Endodermal cell (in vitro differentiated cells): ENCODE measurements around the gene CEP68. TPM values are rescaled to one million over a fixed set of nuclear protein-coding genes. Genes with fewer than 3 reads are reported as not detected.
A peak's percentile ranks its signal among the peaks of the same experiment; 100 is the strongest.

Experiments
- DNase-seq: peaks from one replicate; pipeline ENCODE4 v3.0.0-alpha.2; 2017
- H3K27ac ChIP-seq: 2 replicates; pipeline ENCODE4 v1.5.1; 2013; ENCODE audit warnings: mild to moderate bottlenecking, low read depth, low read length, moderate library complexity
- H3K27me3 ChIP-seq: 2 replicates; pipeline ENCODE4 v1.6.1; 2013; ENCODE audit warnings: mild to moderate bottlenecking, low read length, moderate library complexity; ENCODE audit not compliant: insufficient read depth, control insufficient read depth, poor library complexity, severe bottlenecking
- H3K36me3 ChIP-seq: 2 replicates; pipeline ENCODE4 v1.7.0; 2013; ENCODE audit warnings: mild to moderate bottlenecking, low read length, moderate library complexity; ENCODE audit not compliant: control insufficient read depth, insufficient read depth
- H3K4me1 ChIP-seq: one replicate; pipeline ENCODE4 v1.7.0; 2013; ENCODE audit warnings: low read length; ENCODE audit not compliant: control insufficient read depth, insufficient read depth
- H3K4me3 ChIP-seq: 2 replicates; pipeline ENCODE4 v1.5.1; 2013; ENCODE audit warnings: mild to moderate bottlenecking, low read length, moderate library complexity
- H3K9ac ChIP-seq: 2 replicates; pipeline ENCODE4 v1.6.1; 2013; ENCODE audit warnings: mild to moderate bottlenecking, low read length, moderate library complexity; ENCODE audit not compliant: poor library complexity, severe bottlenecking; ENCODE audit errors: extremely low read depth
- H3K9me3 ChIP-seq: 2 replicates; pipeline ENCODE4 v1.6.1; 2013; ENCODE audit warnings: mild to moderate bottlenecking, low read length, moderate library complexity; ENCODE audit not compliant: control insufficient read depth
- H3K27ac Mint-ChIP-seq: 2 replicates; pipeline ENCODE4 v1.8.0; 2020; ENCODE audit warnings: mixed read lengths
- H3K27me3 Mint-ChIP-seq: 2 replicates; pipeline ENCODE4 v1.8.0; 2021; ENCODE audit warnings: mild to moderate bottlenecking, mixed read lengths; ENCODE audit not compliant: insufficient read depth
- H3K36me3 Mint-ChIP-seq: 2 replicates; pipeline ENCODE4 v1.8.0; 2020; ENCODE audit warnings: low read depth, mixed read lengths
- H3K4me1 Mint-ChIP-seq: 2 replicates; pipeline ENCODE4 v1.8.0; 2020; ENCODE audit warnings: mixed read lengths
- H3K4me3 Mint-ChIP-seq: 2 replicates; pipeline ENCODE4 v1.8.0; 2020; ENCODE audit warnings: mild to moderate bottlenecking, moderate library complexity, mixed read lengths
- H3K9me3 Mint-ChIP-seq: 2 replicates; pipeline ENCODE4 v1.8.0; 2020; ENCODE audit warnings: mild to moderate bottlenecking, mixed read lengths
- CTCF ChIP-seq: fragments of 200-600 bp; sonication (generic); conservative IDR thresholded peaks from 2 replicates; pipeline ENCODE4 v1.5.0; 2021; ENCODE audit warnings: antibody characterized with exemption, mild to moderate bottlenecking
- WGBS, 2 experiments: methylation state at CpG; one replicate each; pipeline versions ENCODE4 v1.1.5 to v1.1.7; 2013; ENCODE audit warnings: missing lambda C conversion rate in 2 of 2, mixed read lengths in 1 of 2; ENCODE audit not compliant: insufficient coverage in 1 of 2, insufficient read length in 1 of 2; 5-methylcytosine and 5-hydroxymethylcytosine counted together
- total RNA-seq, 2 donors: library from RNA; stranded (reverse); fragmentation: NEBNext Ultra II Directional in 1 of 2; extraction: Animal tissue kit (Norgen Biotek cat#: 25700) in 1 of 2; gene quantifications; 2 replicates in 1 of 2; 3 replicates in 1 of 2; pipeline ENCODE4 v1.2.1, GENCODE V29; 2021

CEP68 gene
- total RNA-seq, 2 donors from 2014 or later: 13.7 to 17.7 TPM

GRCh38 chr2:65113816-65114215 lies 57.6 kb downstream of the CEP68 start:
- Histone ChIP-seq H3K4me3 (no peak overlapping the region), H3K9me3 (no peaks in the 10 kb centered on the region), H3K36me3 (peaks cover 27% of the 10 kb centered on the region), H3K9ac (no peak overlapping the region), H3K27ac (no peak overlapping the region), H3K4me1 (no peaks in the 10 kb centered on the region), H3K27me3 (no peaks in the 10 kb centered on the region)
- no peaks in the 10 kb centered on the region for H3K27me3 Mint-ChIP-seq
- no CpG with 5 or more reads among the region's 2 CpGs for WGBS, 2 experiments
- H3K9me3 Mint-ChIP-seq: peaks cover 1% of the 10 kb centered on the region
- H3K27ac Mint-ChIP-seq: peak overlapping the region; percentile 39
- no peak for DNase-seq
- peaks cover 9% of the 10 kb centered on the region for H3K4me1 Mint-ChIP-seq
- no peak for TF ChIP-seq CTCF
- no peak overlapping the region for H3K4me3 Mint-ChIP-seq
- H3K36me3 Mint-ChIP-seq: peaks cover 12% of the 10 kb centered on the region

GRCh38 chr2:65114921-65115320 lies 58.7 kb downstream of the CEP68 start:
- no peaks in the 10 kb centered on the region for H3K27me3 ChIP-seq
- no peak for DNase-seq
- H3K27me3 Mint-ChIP-seq: no peaks in the 10 kb centered on the region

DNA sequence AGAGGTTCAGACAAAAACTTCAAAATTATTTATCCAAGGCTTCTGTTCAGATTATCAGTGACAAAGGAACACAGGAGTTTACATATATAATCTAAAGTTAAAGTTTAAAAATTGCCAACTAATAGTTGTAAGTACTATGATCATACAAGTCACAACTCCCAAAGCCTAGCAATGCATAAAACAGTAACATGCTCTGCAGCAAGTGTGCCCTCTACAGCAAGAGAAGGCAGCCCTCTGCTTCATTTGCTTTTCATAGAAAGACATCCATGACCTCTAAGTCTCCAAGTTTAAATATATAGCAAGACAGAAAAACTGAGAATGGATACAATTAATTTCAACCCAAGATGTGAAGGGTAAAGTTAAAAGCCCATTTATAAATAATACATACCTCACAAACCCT lies 60.4 kb downstream of the CEP68 start:
- no peaks in the 10 kb centered on the region for H3K9me3 ChIP-seq
- Mint-ChIP-seq H3K27ac (no peak overlapping the region), H3K36me3 (peaks cover 8% of the 10 kb centered on the region), H3K4me1 (peaks cover 12% of the 10 kb centered on the region), H3K4me3 (no peak overlapping the region), H3K9me3 (peaks cover 1% of the 10 kb centered on the region), H3K27me3 (no peaks in the 10 kb centered on the region)
- peaks cover 25% of the 10 kb centered on the region for H3K36me3 ChIP-seq
- H3K4me1 ChIP-seq: no peaks in the 10 kb centered on the region
- H3K27ac ChIP-seq: no peak overlapping the region
- no peak overlapping the region for H3K9ac ChIP-seq
- no peak for DNase-seq
- H3K27me3 ChIP-seq: no peaks in the 10 kb centered on the region
- TF ChIP-seq CTCF: no peak
- no peak overlapping the region for H3K4me3 ChIP-seq

More at GRCh38 chr2:65114921-65115320, 58.7 kb downstream of the CEP68 start:
- H3K9me3 Mint-ChIP-seq: peaks cover 1% of the 10 kb centered on the region
- no peak for TF ChIP-seq CTCF
- Histone ChIP-seq H3K4me1 (no peaks in the 10 kb centered on the region), H3K4me3 (no peak overlapping the region), H3K36me3 (peaks cover 24% of the 10 kb centered on the region), H3K9ac (no peak overlapping the region), H3K9me3 (no peaks in the 10 kb centered on the region), H3K27ac (no peak overlapping the region)
- no peak overlapping the region for H3K4me3 Mint-ChIP-seq
- H3K36me3 Mint-ChIP-seq: peaks cover 7% of the 10 kb centered on the region
- H3K27ac Mint-ChIP-seq: peak overlapping the region; percentile 46
- peaks cover 9% of the 10 kb centered on the region for H3K4me1 Mint-ChIP-seq
